PC-3 (cell line): Measurements from ENCODE around the gene NFKB2. TPM values are rescaled to one million over a fixed set of nuclear protein-coding genes. Genes with fewer than 3 reads are reported as not detected.

Experiments
- ATAC-seq: fragments of 200-7000 bp; cut with Tn5 transposase; 2 replicates; pipeline ENCODE4 v1.9.1; 2020; ENCODE audit warnings: mild to moderate bottlenecking, moderate library complexity
- BruUV-seq: library from RNA; stranded (reverse); fragments of 400-500 nt; replicated peaks from 2 replicates; lab custom pipeline; 2021; lab: Mats Ljungman, UMichigan
- CTCF ChIA-PET: fragments of 300-600 bp; sonication (Branson Sonifier 250); formaldehyde crosslinking; loops from one replicate; lab custom pipeline; 2022; ENCODE audit warnings: antibody characterized with exemption; lab: Charles Lee
- POLR2A ChIA-PET: fragments of 300-600 bp; sonication (Branson Sonifier 250); formaldehyde crosslinking; loops from one replicate; lab custom pipeline; 2022; ENCODE audit warnings: antibody characterized with exemption; ENCODE audit not compliant: unreplicated experiment; lab: Charles Lee
- DNase-seq: peaks from one replicate; pipeline ENCODE4 v3.0.0-alpha.2; 2015
- H2AFZ ChIP-seq: fragments of 300-600 bp; sonication (generic); 2 replicates; pipeline ENCODE4 v1.6.0; 2016; ENCODE audit warnings: antibody characterized with exemption, low read length
- H3F3A ChIP-seq: fragments of 300-600 bp; sonication (generic); one replicate; pipeline ENCODE4 v1.6.0; 2017; ENCODE audit warnings: antibody characterized with exemption, low read length, control low read depth, mild to moderate bottlenecking; ENCODE audit not compliant: unreplicated experiment
- H3K27ac ChIP-seq: fragments of 300-600 bp; sonication (generic); 2 replicates; pipeline ENCODE4 v1.5.1; 2016; ENCODE audit warnings: mild to moderate bottlenecking, low read length
- H3K27me3 ChIP-seq: fragments of 300-600 bp; sonication (generic); 2 replicates; pipeline ENCODE4 v1.6.1; 2016; ENCODE audit warnings: low read length, mixed read lengths
- H3K36me3 ChIP-seq: fragments of 300-600 bp; sonication (generic); 2 replicates; pipeline ENCODE4 v1.6.1; 2016; ENCODE audit warnings: low read depth, mixed run types, low read length, mixed read lengths
- H3K4me1 ChIP-seq: fragments of 300-600 bp; sonication (generic); 2 replicates; pipeline ENCODE4 v1.5.1; 2016; ENCODE audit warnings: low read length; ENCODE audit not compliant: insufficient read depth
- H3K4me2 ChIP-seq: fragments of 300-600 bp; sonication (generic); 2 replicates; pipeline ENCODE4 v1.6.0; 2016; ENCODE audit warnings: low read length
- H3K4me3 ChIP-seq: fragments of 300-600 bp; sonication (generic); 2 replicates; pipeline ENCODE4 v1.5.1; 2016; ENCODE audit warnings: mild to moderate bottlenecking, low read length, mixed read lengths
- H3K79me2 ChIP-seq: fragments of 300-600 bp; sonication (generic); 2 replicates; pipeline ENCODE4 v1.6.1; 2017; ENCODE audit warnings: low read length, mixed read lengths
- H3K9ac ChIP-seq: fragments of 300-600 bp; sonication (generic); 2 replicates; pipeline ENCODE4 v1.6.0; 2016; ENCODE audit warnings: mild to moderate bottlenecking, low read length
- H3K9me2 ChIP-seq: fragments of 300-600 bp; sonication (generic); replicated peaks from 2 replicates; pipeline ENCODE4 v1.6.1; 2016; ENCODE audit warnings: mixed run types, low read length, mixed read lengths
- H3K9me3 ChIP-seq: fragments of 300-600 bp; sonication (generic); 2 replicates; pipeline ENCODE4 v1.6.1; 2016; ENCODE audit warnings: low read length, mixed read lengths
- H4K20me1 ChIP-seq: fragments of 300-600 bp; sonication (generic); 2 replicates; pipeline ENCODE4 v1.6.1; 2016; ENCODE audit warnings: low read length, mixed read lengths
- CTCF ChIP-seq: fragments of 300-600 bp; sonication (generic); conservative IDR thresholded peaks from 2 replicates; pipeline ENCODE4 v1.5.1; 2017; ENCODE audit warnings: antibody characterized with exemption, low read depth, mild to moderate bottlenecking, low read length
- EZH2 ChIP-seq: fragments of 300-600 bp; sonication (generic); IDR thresholded peaks from one replicate; pipeline ENCODE4 v1.6.1; 2017; ENCODE audit warnings: antibody characterized with exemption, mild to moderate bottlenecking, low read length; ENCODE audit not compliant: unreplicated experiment
- EZH2phosphoT487 ChIP-seq: fragments of 300-600 bp; sonication (generic); IDR thresholded peaks from 2 replicates; pipeline ENCODE4 v1.6.1; 2018; ENCODE audit warnings: mild to moderate bottlenecking, antibody characterized with exemption, low read length, borderline replicate concordance
- intact Hi-C: fragments of 100-400 bp; cut with micrococcal nuclease; formaldehyde crosslinking; loops from 2 replicates; pipeline ENCODE4 v1.9.0; 2023
- total RNA-seq: library from RNA; depleted of rRNA; stranded (reverse); fragments of >200 nt; gene quantifications from 2 replicates; pipeline ENCODE4 v1.2.3, GENCODE V29; 2014

Gene NFKB2
- total RNA-seq, 1 experiment from 2014 or later, result 45.0 TPM

- H4K20me1 ChIP-seq, result no peaks in the 10 kb centered on the region
- H3K79me2 ChIP-seq, result no peaks in the 10 kb centered on the region
- no peak overlapping the region for H3K27ac ChIP-seq
- H3K36me3 ChIP-seq, result no peaks in the 10 kb centered on the region
- no peak overlapping the region for H3K4me2 ChIP-seq
- H3K4me3 ChIP-seq, result no peak overlapping the region
- CTCF ChIA-PET, result no interaction called here
- no peaks in the 10 kb centered on the region for H3K9me3 ChIP-seq
- no peak overlapping the region for H2AFZ ChIP-seq
- no peaks in the 10 kb centered on the region for H3K9me2 ChIP-seq
- DNase-seq (no peak), ATAC-seq (no peak)
- no peaks in the 10 kb centered on the region for H3F3A ChIP-seq
- TF ChIP-seq CTCF, result no peak
- TF ChIP-seq EZH2phosphoT487, result no peak
- no peak for TF ChIP-seq EZH2
- no peak overlapping the region for H3K9ac ChIP-seq
- POLR2A ChIA-PET, result no interaction called here
- BruUV-seq, result no TSS peak
- H3K27me3 ChIP-seq, result peaks cover 8% of the 10 kb centered on the region; the same call in 1 of the 2 replicates
- H3K4me1 ChIP-seq, result no peaks in the 10 kb centered on the region
- intact Hi-C loops, result no loop called here
These were observed 16.8 kb downstream of the NFKB2 start for GRCh38 chr10:102412293-102412692.

- H4K20me1 ChIP-seq, result no peaks in the 10 kb centered on the region
- no peak overlapping the region for H3K4me3 ChIP-seq
- no peak overlapping the region for H2AFZ ChIP-seq
- POLR2A ChIA-PET, result no interaction called here
- H3K9ac ChIP-seq, result no peak overlapping the region
- peaks cover 8% of the 10 kb centered on the region; the same call in 1 of the 2 replicates for H3K27me3 ChIP-seq
- no peaks in the 10 kb centered on the region for H3K79me2 ChIP-seq
- no peaks in the 10 kb centered on the region for H3K4me1 ChIP-seq
- no peaks in the 10 kb centered on the region for H3K36me3 ChIP-seq
- ATAC-seq (no peak), DNase-seq (no peak)
- no peak for TF ChIP-seq EZH2
- TF ChIP-seq CTCF, result no peak
- no peak for TF ChIP-seq EZH2phosphoT487
- no peaks in the 10 kb centered on the region for H3K9me3 ChIP-seq
- intact Hi-C loops, result no loop called here
- no peak overlapping the region for H3K4me2 ChIP-seq
- CTCF ChIA-PET, result no interaction called here
- no peak overlapping the region for H3K27ac ChIP-seq
- no TSS peak for BruUV-seq
- no peaks in the 10 kb centered on the region for H3K9me2 ChIP-seq
- no peaks in the 10 kb centered on the region for H3F3A ChIP-seq
These were observed 17.7 kb downstream of the NFKB2 start for GRCh38 chr10:102413053-102413705.

- POLR2A ChIA-PET, result no interaction called here
- DNase-seq, result no peak
- Histone ChIP-seq H3K79me2 (no peaks in the 10 kb centered on the region), H3F3A (no peaks in the 10 kb centered on the region), H3K9me3 (no peaks in the 10 kb centered on the region), H3K36me3 (no peaks in the 10 kb centered on the region), H3K27me3 (peaks cover 8% of the 10 kb centered on the region; the same call in 1 of the 2 replicates), H3K4me3 (no peak overlapping the region), H3K9me2 (no peaks in the 10 kb centered on the region), H3K4me2 (no peak overlapping the region), H4K20me1 (no peaks in the 10 kb centered on the region), H3K27ac (no peak overlapping the region), H3K9ac (no peak overlapping the region), H2AFZ (no peak overlapping the region), H3K4me1 (no peaks in the 10 kb centered on the region)
- intact Hi-C loops, result no loop called here
- CTCF ChIA-PET, result no interaction called here
- no TSS peak for BruUV-seq
- TF ChIP-seq CTCF (no peak), EZH2 (no peak), EZH2phosphoT487 (no peak)
- ATAC-seq, result no peak
These were observed 18.5 kb downstream of the NFKB2 start for GRCh38 chr10:102413806-102414561.
